SK-N-SH treated with all-trans-retinoic acid at 6 μM for 48 hours (cell line): ENCODE data around the gene TIMM50.

Source experiments
- CREB5 ChIP-seq: fragments of 250-450 bp; sonication (Bioruptor Pico); IDR thresholded peaks from 2 replicates; pipeline ENCODE4 v1.5.1; 2020; ENCODE audit warnings: low read depth, mild to moderate bottlenecking, moderate library complexity
- ESRRG ChIP-seq: fragments of 250-450 bp; sonication (Bioruptor Pico); IDR thresholded peaks from 2 replicates; pipeline ENCODE4 v1.6.1; 2021; ENCODE audit warnings: mild to moderate bottlenecking
- GLIS3 ChIP-seq: fragments of 250-450 bp; sonication (Bioruptor Pico); IDR thresholded peaks from 2 replicates; pipeline ENCODE4 v1.5.0; 2020; ENCODE audit warnings: mild to moderate bottlenecking, moderate library complexity
- RARB ChIP-seq: fragments of 250-450 bp; sonication (Bioruptor Pico); IDR thresholded peaks from 2 replicates; pipeline ENCODE4 v1.8.0; 2021; ENCODE audit warnings: mild to moderate bottlenecking, moderate library complexity
- TSHZ2 ChIP-seq: fragments of 250-450 bp; sonication (Bioruptor Pico); IDR thresholded peaks from 2 replicates; pipeline ENCODE4 v1.5.0; 2020; ENCODE audit warnings: mild to moderate bottlenecking, moderate library complexity
- ZC3H10 ChIP-seq: fragments of 250-450 bp; sonication (Bioruptor Pico); IDR thresholded peaks from 2 replicates; pipeline ENCODE4 v1.5.1; 2021; ENCODE audit warnings: mild to moderate bottlenecking, moderate library complexity
- ZFP30 ChIP-seq: fragments of 450-650 bp; formaldehyde crosslinking; IDR thresholded peaks from 2 replicates; pipeline ENCODE4 v1.5.0; 2022; ENCODE audit warnings: mild to moderate bottlenecking, moderate library complexity
- ZNF70 ChIP-seq: fragments of 450-650 bp; formaldehyde crosslinking; IDR thresholded peaks from 2 replicates; pipeline ENCODE4 v1.5.0; 2020; ENCODE audit warnings: mild to moderate bottlenecking, moderate library complexity

- no peak for TF ChIP-seq TSHZ2
- TF ChIP-seq ESRRG (CRISPR knock-in tag) = no peak
- no peak for TF ChIP-seq GLIS3 (CRISPR knock-in tag)
- TF ChIP-seq ZFP30 = no peak
- TF ChIP-seq RARB (CRISPR knock-in tag) = no peak
- TF ChIP-seq ZNF70 = no peak
- no peak for TF ChIP-seq CREB5
- TF ChIP-seq ZC3H10 (CRISPR knock-in tag) = no peak
Measured at GRCh38 chr19:39434123-39435076, 46.2 kb upstream of the TIMM50 start.
